ENCODE measurements around the gene CAPN15.

DNA sequence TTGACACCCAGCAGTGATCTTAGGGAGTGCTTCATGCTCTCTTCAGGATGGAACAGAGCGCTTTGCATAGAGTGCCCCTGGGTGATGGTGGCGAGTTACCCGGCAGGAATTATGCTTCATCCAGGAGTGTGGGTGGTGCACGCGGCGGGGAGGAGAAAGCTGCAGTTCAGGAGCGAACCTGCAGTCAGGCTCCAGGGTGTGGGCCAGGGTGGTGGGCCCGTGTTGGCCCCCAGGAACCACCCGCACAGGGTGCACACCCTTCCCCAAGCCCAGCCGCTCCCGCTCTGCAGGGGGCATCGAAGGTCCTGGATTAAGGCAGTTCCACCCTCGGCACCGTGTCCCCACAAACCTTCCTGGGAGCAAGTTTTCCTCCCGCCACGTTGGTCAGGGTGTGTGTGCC, 66.3 kb downstream of the CAPN15 start:
- TF ChIP-seq, protein P1, sequence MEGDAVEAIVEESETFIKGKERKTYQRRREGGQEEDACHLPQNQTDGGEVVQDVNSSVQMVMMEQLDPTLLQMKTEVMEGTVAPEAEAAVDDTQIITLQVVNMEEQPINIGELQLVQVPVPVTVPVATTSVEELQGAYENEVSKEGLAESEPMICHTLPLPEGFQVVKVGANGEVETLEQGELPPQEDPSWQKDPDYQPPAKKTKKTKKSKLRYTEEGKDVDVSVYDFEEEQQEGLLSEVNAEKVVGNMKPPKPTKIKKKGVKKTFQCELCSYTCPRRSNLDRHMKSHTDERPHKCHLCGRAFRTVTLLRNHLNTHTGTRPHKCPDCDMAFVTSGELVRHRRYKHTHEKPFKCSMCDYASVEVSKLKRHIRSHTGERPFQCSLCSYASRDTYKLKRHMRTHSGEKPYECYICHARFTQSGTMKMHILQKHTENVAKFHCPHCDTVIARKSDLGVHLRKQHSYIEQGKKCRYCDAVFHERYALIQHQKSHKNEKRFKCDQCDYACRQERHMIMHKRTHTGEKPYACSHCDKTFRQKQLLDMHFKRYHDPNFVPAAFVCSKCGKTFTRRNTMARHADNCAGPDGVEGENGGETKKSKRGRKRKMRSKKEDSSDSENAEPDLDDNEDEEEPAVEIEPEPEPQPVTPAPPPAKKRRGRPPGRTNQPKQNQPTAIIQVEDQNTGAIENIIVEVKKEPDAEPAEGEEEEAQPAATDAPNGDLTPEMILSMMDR (IDR thresholded peaks at IDR 0.05 in 4 of 5, conservative IDR thresholded peaks at IDR 0.05 in 1 of 5): no peak
- TF ChIP-seq POLR2A (IDR thresholded peaks at IDR 0.05): no peak
